ENCODE results near the gene ZNF276. TPM values are rescaled to one million over a fixed set of nuclear protein-coding genes. Genes with fewer than 3 reads are reported as not detected.

ZNF276 gene
- total RNA-seq, 1 donor from 2014 or later = 12.9 TPM

DNA sequence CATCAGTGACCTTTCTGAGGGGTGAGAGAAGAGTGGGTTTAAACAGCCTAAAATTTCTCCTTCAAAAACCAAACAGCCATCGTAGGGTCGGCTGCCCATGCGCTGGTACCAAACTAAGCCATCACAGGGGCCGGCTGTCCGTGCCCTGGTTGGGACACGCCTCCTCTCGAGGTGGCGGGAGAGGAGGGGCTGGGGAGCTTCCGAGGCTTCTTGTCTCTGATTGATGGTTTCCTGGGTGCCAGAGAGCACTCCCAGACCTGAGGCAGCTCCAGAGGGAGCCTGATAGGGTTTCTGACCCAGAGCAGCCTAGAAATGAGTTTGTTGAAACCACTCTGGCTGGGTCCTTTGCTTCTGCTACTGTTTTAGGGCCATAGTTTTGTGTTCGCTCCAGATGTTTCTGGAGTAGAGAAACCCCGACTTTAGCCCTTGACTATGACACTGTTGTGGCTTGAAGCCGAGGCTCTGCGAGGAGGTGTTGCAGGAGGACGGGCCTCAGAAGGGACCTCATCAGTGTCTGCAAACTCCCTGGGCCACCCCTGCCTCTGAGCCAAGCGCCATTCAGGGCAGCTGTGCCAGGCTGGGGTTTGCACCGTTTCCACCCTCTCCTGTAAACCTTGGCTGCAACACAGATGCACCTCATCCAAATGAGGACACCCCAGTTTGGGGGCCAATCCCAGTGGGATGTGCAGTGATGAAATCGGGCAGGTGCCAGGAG is 6.2 kb downstream of the ZNF276 start:
- FAIRE-seq (no peak), DNase-seq (ENCODE audit: low read depth) (no peak)
- TF ChIP-seq, protein P1, sequence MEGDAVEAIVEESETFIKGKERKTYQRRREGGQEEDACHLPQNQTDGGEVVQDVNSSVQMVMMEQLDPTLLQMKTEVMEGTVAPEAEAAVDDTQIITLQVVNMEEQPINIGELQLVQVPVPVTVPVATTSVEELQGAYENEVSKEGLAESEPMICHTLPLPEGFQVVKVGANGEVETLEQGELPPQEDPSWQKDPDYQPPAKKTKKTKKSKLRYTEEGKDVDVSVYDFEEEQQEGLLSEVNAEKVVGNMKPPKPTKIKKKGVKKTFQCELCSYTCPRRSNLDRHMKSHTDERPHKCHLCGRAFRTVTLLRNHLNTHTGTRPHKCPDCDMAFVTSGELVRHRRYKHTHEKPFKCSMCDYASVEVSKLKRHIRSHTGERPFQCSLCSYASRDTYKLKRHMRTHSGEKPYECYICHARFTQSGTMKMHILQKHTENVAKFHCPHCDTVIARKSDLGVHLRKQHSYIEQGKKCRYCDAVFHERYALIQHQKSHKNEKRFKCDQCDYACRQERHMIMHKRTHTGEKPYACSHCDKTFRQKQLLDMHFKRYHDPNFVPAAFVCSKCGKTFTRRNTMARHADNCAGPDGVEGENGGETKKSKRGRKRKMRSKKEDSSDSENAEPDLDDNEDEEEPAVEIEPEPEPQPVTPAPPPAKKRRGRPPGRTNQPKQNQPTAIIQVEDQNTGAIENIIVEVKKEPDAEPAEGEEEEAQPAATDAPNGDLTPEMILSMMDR (IDR thresholded peaks at IDR 0.05; ENCODE audit: insufficient read depth, low read length, severe bottlenecking) = no peak
- H3K36me3 ChIP-seq (ENCODE audit: control insufficient read depth, insufficient read depth, low read length) = peaks cover 48% of the 10 kb centered on the region
- no peak overlapping the region for H3K4me3 ChIP-seq (ENCODE audit: low read depth, low read length)
- no peaks in the 10 kb centered on the region for H3K27me3 ChIP-seq (ENCODE audit: control insufficient read depth, insufficient read depth, low read length)

DNA sequence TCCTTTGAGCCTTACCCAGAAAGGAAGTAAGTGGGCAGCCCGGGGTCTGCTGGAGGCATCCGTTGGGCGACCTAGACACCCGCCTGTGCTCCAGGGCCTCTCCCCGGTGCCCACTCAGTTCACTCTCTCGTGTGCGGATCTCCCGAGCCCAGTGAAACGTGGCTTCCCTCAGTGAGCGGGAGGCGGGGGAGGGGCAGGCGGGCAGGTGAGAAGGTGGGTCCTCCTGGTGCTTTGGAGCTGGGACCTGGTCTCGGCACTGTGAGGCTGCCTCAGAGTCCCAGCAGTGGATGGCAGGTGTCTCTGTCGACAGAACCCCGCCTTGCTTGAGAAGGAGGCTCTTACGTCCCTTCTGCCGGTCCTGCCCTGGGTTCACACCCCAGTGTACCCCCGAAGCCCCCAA is 8.0 kb downstream of the ZNF276 start:
- Histone ChIP-seq H3K4me3 (ENCODE audit: low read depth, low read length) (no peak overlapping the region), H3K36me3 (ENCODE audit: control insufficient read depth, insufficient read depth, low read length) (peaks cover 46% of the 10 kb centered on the region), H3K27me3 (ENCODE audit: control insufficient read depth, insufficient read depth, low read length) (no peaks in the 10 kb centered on the region)
- FAIRE-seq (no peak), DNase-seq (ENCODE audit: low read depth) (no peak)
- TF ChIP-seq, protein P1 (IDR thresholded peaks at IDR 0.05; ENCODE audit: insufficient read depth, low read length, severe bottlenecking) = no peak

GRCh38 chr16:89729863-89730593 is 8.7 kb downstream of the ZNF276 start:
- peaks cover 47% of the 10 kb centered on the region for H3K36me3 ChIP-seq (ENCODE audit: control insufficient read depth, insufficient read depth, low read length)
- DNase-seq (ENCODE audit: low read depth) = no peak
- H3K27me3 ChIP-seq (ENCODE audit: control insufficient read depth, insufficient read depth, low read length) = no peaks in the 10 kb centered on the region
- TF ChIP-seq, protein P1 (IDR thresholded peaks at IDR 0.05; ENCODE audit: insufficient read depth, low read length, severe bottlenecking) = no peak
- no peak for FAIRE-seq
- no peak overlapping the region for H3K4me3 ChIP-seq (ENCODE audit: low read depth, low read length)

DNA sequence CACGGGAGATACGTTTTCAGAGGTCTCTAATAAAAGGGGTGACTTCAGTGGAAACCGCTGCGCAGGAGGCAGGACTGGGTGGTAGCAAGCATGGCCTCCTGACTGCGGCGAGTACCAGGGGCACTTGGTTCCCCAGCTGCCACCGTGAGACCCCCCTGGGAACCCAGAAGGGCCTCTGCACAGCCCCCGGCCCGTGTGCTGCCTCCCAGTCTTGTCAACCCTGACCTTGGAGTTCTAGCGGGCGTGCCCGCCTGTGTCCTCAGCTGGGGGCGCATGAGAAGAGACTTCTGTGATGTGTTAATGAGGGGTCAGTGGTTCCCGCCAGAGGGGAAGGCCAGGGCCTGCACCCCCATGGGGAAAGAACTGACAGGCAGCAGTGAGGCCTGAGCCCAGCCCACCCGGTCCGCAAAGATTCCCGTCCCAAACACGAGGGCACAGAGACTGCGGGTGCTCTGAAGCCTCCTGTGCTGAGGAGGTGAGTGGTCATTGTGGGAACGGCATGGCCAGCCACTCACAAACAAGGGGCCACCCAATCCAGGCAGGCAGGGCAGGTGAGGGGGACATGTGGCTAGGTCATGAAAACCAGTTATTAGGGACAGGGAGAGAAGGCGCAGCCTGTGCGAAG is 9.4 kb downstream of the ZNF276 start:
- H3K36me3 ChIP-seq (ENCODE audit: control insufficient read depth, insufficient read depth, low read length) = peaks cover 47% of the 10 kb centered on the region
- TF ChIP-seq, protein P1 (IDR thresholded peaks at IDR 0.05; ENCODE audit: insufficient read depth, low read length, severe bottlenecking) = no peak
- no peak overlapping the region for H3K4me3 ChIP-seq (ENCODE audit: low read depth, low read length)
- no peaks in the 10 kb centered on the region for H3K27me3 ChIP-seq (ENCODE audit: control insufficient read depth, insufficient read depth, low read length)
- no peak for FAIRE-seq
- DNase-seq (ENCODE audit: low read depth) = no peak

DNA sequence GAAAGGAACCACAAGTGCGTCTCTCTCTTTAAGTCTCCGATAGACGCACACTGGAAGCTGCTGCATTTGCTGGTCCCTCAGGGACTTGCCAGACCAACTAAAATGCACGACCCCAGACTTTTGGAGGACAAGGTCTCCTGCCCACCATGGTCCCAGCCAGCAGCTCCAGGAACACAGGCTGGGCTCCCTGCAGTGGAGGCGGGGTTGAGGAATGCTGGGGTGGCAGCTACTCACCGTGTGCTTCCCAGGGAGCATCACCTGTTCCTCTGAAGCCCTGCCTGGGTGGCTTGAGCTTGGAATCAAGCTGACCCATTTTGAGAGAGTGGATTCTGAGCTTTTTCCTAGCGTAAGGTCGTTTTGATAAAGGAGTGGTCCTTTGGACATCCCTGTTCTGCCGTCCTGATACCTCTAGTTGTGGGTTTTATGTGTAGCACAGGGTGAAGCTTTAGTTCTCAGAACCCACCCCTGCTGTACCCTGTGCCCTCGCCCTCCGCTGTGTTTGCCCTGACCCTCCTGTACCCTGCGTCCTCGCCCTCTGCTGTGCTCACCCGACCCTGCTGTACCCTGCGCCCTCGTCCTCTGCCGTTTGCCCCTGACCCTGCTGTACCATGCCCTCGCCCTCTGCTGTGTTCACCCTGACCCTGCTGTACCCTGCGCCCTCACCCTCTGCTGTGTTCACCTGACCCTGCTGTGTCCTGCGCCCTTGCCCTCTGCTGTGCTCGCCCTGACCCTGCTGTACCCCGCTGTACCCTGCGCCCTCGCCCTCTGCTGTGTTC is 11.0 kb downstream of the ZNF276 start:
- H3K36me3 ChIP-seq (ENCODE audit: control insufficient read depth, insufficient read depth, low read length) = peaks cover 47% of the 10 kb centered on the region
- TF ChIP-seq, protein P1 (IDR thresholded peaks at IDR 0.05; ENCODE audit: insufficient read depth, low read length, severe bottlenecking) = no peak
- no peak overlapping the region for H3K4me3 ChIP-seq (ENCODE audit: low read depth, low read length)
- DNase-seq (ENCODE audit: low read depth) (no peak), FAIRE-seq (no peak)
- no peaks in the 10 kb centered on the region for H3K27me3 ChIP-seq (ENCODE audit: control insufficient read depth, insufficient read depth, low read length)

All from bronchial epithelial cell (primary cell).